Smooth muscle cell of the brain vasculature (primary cell): ENCODE measurements around the gene CMPK2.

Experiments
- DNase-seq: peaks from one replicate; pipeline ENCODE4 v3.0.0-alpha.2; 2012; ENCODE audit warnings: low read depth, low spot score

The CMPK2 gene

DNA sequence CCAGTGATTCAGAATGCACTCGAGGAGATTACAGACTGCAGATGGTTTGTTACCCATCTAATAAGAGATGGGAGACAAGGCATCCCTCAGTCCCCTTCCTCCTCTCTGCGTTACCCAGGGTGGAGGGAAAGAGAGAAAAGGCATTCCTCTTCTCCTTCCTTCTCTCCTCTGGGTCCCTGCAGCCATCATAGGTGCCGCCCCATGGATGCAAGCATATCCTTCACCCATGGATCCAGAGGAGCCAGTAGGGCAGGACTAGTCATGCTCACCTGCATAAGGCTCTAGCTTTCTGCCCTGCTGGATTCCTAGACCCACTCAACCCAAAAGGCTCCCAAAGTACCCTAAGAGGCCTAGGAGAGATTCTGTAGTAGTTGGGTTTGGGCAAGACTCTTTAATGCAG lies 20.4 kb downstream of the CMPK2 start:
- DNase-seq = no peak

- no peak for DNase-seq
Measured at GRCh38 chr2:6841537-6842287, 24.0 kb downstream of the CMPK2 start.

DNA sequence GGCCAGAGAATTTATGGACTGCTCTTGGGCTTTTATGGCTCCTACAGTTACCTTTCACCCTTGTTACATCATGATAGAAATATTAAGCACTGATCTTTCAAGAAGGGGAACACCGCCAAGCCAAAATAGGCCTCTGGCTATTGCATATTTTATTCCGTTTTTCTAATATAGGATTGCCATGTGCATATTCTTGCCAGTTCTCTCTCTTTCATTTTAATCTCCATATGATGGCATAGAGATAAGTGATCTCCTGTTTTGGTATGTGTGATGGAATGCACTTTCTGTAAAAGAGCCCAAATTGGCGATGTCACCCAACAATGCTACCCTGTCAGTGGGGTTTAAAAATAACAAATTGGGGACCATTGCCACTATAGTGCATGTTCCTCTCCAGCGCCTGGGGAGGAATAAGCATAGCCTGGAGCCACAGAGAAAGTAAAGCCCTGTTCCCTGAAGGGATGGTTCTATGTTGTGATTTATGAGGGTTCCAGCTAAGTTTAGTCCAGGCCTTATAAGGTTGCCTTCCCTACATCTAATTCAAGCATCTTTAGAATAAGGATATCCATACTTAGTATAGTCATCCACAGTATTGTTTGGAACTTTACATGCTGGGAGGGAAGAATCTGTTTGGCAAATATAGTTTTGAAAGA lies 26.9 kb downstream of the CMPK2 start:
- DNase-seq = no peak

DNA sequence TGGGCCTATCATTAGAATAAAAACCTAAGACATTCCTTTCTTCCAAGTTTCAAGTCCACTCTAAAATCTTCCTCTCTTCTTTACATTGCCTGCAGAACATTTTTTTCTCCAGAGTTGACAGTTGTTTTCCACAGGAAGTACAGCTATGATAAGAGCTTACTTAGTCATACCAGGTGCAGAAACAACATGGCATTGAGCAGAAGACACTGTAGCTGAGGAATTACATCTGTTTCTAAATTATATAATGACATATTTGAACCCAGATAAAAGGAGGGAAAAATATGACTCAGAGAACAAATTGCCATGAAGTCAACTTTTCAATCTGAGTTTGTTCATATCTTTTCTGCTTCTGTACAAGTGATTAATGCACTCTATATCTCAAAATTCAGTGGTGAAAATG lies 30.2 kb downstream of the CMPK2 start:
- no peak for DNase-seq

DNA sequence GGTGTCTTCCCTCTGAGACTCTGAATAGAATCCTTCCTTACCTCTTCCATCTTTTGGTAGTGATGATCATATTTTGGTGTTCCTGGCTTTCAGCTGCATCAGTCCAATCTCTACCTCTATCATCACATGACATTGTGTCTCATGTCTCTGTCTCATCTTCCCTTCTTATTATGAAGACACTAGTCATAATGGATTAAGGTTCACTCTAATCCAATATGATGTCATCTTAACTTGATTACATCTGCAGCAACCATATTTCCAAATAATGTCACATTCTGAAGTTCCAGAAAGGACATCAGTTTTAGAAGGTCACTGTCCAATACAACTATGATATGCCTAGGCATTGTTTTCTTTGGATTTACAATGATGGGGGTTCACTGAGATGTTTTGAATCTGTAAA lies 31.5 kb downstream of the CMPK2 start:
- DNase-seq = no peak

GRCh38 chr2:6833300-6833604 lies 32.5 kb downstream of the CMPK2 start:
- no peak for DNase-seq

- DNase-seq = no peak
Measured at GRCh38 chr2:6832596-6833299, 33.0 kb downstream of the CMPK2 start.

- DNase-seq = no peak
Measured at GRCh38 chr2:6831229-6831628, 34.5 kb downstream of the CMPK2 start.

GRCh38 chr2:6828299-6828584 lies 37.5 kb downstream of the CMPK2 start:
- DNase-seq = no peak

DNA sequence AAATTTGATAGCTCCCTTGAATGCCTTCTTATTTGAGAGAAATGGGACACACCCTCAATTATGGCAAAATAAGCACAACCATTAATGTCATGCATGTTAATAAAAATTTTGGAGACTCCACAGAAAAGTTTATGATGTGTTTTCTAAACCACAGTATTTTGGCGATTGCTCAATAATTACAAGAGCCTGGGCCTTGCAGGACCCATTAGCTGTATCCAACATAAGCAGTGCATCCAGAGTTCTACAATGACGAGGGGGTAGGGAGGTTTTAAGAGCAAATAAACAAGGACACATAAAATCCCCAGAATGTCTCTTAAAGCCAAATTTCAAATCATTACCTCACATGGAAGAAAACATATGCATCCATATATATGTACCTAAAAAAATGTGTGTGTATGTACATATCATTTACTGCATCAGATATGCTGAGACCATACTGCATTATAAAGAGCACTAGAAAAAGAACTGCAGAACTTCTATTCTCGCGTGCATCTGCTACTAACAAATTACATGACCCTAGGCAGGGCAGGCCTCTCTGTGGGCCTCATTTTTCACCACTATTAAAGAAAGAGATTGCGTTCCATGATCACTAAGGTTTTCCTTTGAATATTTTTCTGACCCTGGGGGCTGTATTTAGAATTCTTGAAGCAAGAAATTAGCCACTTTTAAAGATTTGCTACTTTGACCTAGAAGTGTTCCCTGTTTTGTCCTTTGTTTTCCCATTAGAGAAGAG lies 38.0 kb downstream of the CMPK2 start:
- no peak for DNase-seq

GRCh38 chr2:6826081-6826913 lies 39.4 kb downstream of the CMPK2 start:
- DNase-seq = no peak

GRCh38 chr2:6824962-6825361 lies 40.7 kb downstream of the CMPK2 start:
- DNase-seq = no peak

GRCh38 chr2:6823111-6823510 lies 42.6 kb downstream of the CMPK2 start:
- DNase-seq = no peak

DNA sequence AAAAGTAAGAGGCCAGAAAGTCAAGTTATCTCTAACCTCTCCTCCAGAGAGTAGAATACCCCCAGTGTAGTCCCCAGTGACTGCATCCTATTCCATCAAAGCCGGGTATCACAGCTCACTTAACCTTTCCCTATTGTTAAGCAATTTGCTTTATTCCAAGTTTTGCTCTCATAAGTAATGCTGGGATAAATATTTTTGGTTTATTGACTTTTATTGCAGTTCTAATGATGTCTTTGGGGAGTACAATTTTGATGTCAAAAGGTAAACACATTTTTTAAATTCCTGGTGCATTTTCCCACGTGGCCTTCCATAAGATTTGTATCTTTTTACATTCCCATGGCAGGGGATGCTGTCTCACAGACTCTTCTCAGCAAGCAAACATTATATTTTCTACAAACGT lies 43.3 kb downstream of the CMPK2 start:
- DNase-seq = no peak

GRCh38 chr2:6820903-6821584 lies 44.7 kb downstream of the CMPK2 start:
- no peak for DNase-seq

DNA sequence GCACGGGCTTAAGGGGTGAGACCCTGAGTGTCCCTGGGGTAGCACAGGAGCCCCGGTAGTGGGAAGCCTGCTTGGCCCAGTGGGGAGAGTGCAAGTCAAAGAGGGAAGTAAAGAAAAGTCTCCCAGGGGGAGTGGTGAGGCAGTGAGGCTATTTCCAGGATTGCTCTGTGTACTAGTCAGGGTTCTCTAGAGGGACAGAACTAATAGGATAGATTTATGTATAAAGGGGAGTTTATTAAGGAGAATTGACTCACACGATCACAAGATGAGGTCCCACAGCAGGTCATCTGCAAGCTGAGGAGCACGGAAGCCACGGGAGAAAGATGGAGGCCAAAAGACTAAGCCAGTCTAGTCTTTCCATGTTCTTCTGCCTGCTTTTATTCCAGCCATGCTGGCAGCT lies 45.5 kb downstream of the CMPK2 start:
- DNase-seq = no peak

DNA sequence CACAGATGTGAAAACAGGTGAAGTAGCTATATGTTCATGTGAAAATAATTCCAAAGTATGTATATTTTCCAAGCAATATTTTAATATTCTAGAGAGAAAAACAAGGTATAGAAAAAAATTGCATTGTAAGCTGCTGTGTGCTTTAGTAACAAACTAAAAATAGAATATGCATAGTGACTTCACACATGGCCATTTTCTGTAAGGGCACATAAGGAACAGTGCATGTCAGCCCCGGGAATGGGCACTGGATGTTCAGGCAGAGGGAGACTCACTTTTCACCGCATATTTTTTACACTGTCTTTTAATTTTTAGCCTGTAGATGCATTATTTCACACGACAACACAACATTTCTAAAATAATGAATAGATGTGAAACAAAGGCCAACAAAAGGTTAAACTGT lies 46.0 kb downstream of the CMPK2 start:
- DNase-seq = no peak

DNA sequence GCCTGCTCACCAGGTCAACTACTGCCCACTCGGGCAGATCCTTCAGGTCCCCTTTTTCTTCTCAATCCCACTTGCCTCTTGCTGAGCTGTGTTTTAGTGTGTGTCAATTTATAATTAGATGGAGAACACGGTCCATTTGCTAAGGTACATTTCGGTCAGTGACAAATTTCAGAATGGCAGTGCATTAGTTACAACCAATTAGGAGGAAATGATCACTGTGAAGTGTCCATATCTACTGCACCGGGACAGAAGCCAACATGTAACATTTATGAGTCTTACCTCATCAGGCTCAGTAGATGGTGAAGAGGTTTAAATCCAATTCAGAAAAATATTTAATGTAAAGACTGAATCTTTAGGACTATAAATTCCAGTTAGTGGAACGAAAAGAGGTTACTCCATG lies 47.7 kb downstream of the CMPK2 start:
- DNase-seq = no peak

DNA sequence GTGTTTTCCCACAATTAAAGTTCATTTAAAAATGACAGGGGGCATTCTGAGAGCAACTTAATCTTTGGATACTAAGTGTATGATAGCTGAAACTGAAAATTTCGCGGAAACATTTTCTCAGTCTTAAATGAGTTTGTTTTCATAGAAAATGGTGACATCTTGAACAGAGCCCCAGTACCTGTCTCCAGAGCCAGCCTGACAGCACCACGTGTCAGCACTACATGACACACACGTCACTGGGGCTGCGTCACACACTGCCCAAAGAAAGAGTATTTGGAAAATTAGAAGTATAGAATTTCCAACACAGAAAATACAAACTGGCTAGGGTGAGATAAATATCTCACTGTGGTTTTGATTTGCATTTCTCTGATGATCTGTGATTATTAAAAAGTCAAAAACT lies 50.8 kb downstream of the CMPK2 start:
- no peak for DNase-seq

GRCh38 chr2:6814312-6814711 lies 51.4 kb downstream of the CMPK2 start:
- no peak for DNase-seq

GRCh38 chr2:6813573-6813972 lies 52.1 kb downstream of the CMPK2 start:
- DNase-seq = no peak
